ENCODE measurements around the gene TAF4B. TPM values are rescaled to one million over a fixed set of nuclear protein-coding genes. Genes with fewer than 3 reads are reported as not detected.

Gene TAF4B
- total and polyA plus RNA-seq, 9 of the 15 experiments (the other 6 are each of a cell fraction or from before 2014, with no cell fraction given), result 4.5 to 25.3 (median 20.5) TPM

DNA sequence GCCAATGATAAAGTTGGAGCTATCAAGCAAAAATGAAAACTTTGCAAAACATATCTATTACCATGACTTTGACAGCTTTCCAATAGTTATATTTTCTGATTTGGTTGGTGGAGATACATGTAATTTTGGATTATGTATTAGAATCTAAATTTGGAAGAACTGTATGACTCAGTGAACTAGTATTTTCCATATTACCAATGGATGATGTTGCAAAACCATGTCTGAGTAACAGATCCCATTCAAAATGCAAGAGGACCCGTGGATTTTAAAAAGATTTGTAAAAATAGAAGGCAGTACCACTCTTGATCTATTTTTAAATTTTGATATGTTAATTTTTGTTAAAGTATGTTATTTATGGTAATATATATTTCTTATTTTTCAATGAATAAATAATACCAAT is 83.0 kb downstream of the TAF4B start:
- FAIRE-seq (no peak), DNase-seq (ENCODE audit: extremely low read depth in 1 of 4, low spot score in 3 of 4) (no peak), ATAC-seq (no peak)
- Histone ChIP-seq H3K4me3 (no peak overlapping the region), H3K79me2 (ENCODE audit: control insufficient read depth, insufficient read depth, low read length) (no peaks in the 10 kb centered on the region), H3K27ac (ENCODE audit: extremely low read depth, low read depth, low read length) (no peak overlapping the region), H3K36me3 (ENCODE audit: control insufficient read depth, insufficient read depth, low read length) (no peaks in the 10 kb centered on the region), H3K9me3 (replicated peaks; ENCODE audit: control insufficient read depth, insufficient read depth, low read depth, low read length) (no peaks in the 10 kb centered on the region), H2AFZ (ENCODE audit: low read depth, low read length) (no peak overlapping the region), H3K9me1 (ENCODE audit: control insufficient read depth, insufficient read depth, low read length) (no peaks in the 10 kb centered on the region), H3K4me1 (replicated peaks in 1 of 2; ENCODE audit: control insufficient read depth in 2 of 2, insufficient read depth in 2 of 2, low read length in 2 of 2) (no peaks in the 10 kb centered on the region), H4K20me1 (replicated peaks; ENCODE audit: control insufficient read depth, insufficient read depth, low read length) (no peaks in the 10 kb centered on the region), H3K27me3 (ENCODE audit: control insufficient read depth in 2 of 2, insufficient read depth in 2 of 2, low read length in 2 of 2) (no peaks in the 10 kb centered on the region), H3K9ac (ENCODE audit: insufficient read depth in 1 of 2, low read depth in 2 of 2, low read length in 2 of 2) (no peak overlapping the region), H3K4me2 (ENCODE audit: insufficient read depth, low read length) (no peak overlapping the region)
- TF ChIP-seq THRAP3 (IDR thresholded peaks at IDR 0.05; ENCODE audit: borderline replicate concordance) (no peak), ZNF143 (CRISPR knock-in tag; IDR thresholded peaks at IDR 0.05) (no peak), TAF15 (IDR thresholded peaks at IDR 0.05; ENCODE audit: low read depth, low read length) (no peak), EHMT2 (IDR thresholded peaks at IDR 0.05) (no peak), ZBTB7A (IDR thresholded peaks at IDR 0.05; ENCODE audit: borderline replicate concordance, control insufficient read depth, low read depth, low read length) (no peak), ZEB2 (IDR thresholded peaks at IDR 0.05) (no peak)
- TF ChIP-seq, protein P1, sequence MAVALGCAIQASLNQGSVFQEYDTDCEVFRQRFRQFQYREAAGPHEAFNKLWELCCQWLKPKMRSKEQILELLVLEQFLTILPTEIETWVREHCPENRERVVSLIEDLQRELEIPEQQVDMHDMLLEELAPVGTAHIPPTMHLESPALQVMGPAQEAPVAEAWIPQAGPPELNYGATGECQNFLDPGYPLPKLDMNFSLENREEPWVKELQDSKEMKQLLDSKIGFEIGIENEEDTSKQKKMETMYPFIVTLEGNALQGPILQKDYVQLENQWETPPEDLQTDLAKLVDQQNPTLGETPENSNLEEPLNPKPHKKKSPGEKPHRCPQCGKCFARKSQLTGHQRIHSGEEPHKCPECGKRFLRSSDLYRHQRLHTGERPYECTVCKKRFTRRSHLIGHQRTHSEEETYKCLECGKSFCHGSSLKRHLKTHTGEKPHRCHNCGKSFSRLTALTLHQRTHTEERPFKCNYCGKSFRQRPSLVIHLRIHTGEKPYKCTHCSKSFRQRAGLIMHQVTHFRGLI (CRISPR knock-in tag; IDR thresholded peaks at IDR 0.05), result no peak
- TF ChIP-seq, protein P2, sequence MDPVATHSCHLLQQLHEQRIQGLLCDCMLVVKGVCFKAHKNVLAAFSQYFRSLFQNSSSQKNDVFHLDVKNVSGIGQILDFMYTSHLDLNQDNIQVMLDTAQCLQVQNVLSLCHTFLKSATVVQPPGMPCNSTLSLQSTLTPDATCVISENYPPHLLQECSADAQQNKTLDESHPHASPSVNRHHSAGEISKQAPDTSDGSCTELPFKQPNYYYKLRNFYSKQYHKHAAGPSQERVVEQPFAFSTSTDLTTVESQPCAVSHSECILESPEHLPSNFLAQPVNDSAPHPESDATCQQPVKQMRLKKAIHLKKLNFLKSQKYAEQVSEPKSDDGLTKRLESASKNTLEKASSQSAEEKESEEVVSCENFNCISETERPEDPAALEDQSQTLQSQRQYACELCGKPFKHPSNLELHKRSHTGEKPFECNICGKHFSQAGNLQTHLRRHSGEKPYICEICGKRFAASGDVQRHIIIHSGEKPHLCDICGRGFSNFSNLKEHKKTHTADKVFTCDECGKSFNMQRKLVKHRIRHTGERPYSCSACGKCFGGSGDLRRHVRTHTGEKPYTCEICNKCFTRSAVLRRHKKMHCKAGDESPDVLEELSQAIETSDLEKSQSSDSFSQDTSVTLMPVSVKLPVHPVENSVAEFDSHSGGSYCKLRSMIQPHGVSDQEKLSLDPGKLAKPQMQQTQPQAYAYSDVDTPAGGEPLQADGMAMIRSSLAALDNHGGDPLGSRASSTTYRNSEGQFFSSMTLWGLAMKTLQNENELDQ (CRISPR knock-in tag; IDR thresholded peaks at IDR 0.05; ENCODE audit: borderline replicate concordance), result no peak
- TF ChIP-seq, protein P3, sequence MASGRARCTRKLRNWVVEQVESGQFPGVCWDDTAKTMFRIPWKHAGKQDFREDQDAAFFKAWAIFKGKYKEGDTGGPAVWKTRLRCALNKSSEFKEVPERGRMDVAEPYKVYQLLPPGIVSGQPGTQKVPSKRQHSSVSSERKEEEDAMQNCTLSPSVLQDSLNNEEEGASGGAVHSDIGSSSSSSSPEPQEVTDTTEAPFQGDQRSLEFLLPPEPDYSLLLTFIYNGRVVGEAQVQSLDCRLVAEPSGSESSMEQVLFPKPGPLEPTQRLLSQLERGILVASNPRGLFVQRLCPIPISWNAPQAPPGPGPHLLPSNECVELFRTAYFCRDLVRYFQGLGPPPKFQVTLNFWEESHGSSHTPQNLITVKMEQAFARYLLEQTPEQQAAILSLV (tag; IDR thresholded peaks at IDR 0.05), result no peak
- CTCF ChIA-PET (ENCODE audit: low intra/inter-chr PET ratio), result no interaction called here
- intact Hi-C loops (cut with micrococcal nuclease) (loop anchor here (5.0 to 10.0 kb wide), 3 partner anchors 146 to 1288 kb away; no protein-coding TSS in a partner anchor), in situ Hi-C loops (cut with MboI) (no loop called here)
- no TSS peak for BruUV-seq (replicated peaks)
- POLR2A ChIA-PET, result interaction anchor here (1.5 kb wide), 1 partner anchor 10 kb away, joined by 3 read pairs; no protein-coding TSS in a partner anchor
- WGBS (ENCODE audit: insufficient coverage, low coverage, missing lambda C conversion rate), result 50% methylated on average over 1 of the region's 1 CpG
